ENCODE results near the gene TEX48.
A peak's percentile ranks its signal among the peaks of the same experiment; 100 is the strongest.

TEX48 gene

GRCh38 chr9:114717908-114718486 lies 36.0 kb upstream of the TEX48 start:
- ATAC-seq (replicated peaks) = no peak
- DNase-seq = no peak
- no peaks in the 10 kb centered on the region for H3K36me3 Mint-ChIP-seq (ENCODE audit: insufficient read depth)
- peaks cover 0 to 6% of the 10 kb centered on the region in 2 donors for H3K9me3 Mint-ChIP-seq
- H3K27ac Mint-ChIP-seq = peak overlapping the region; percentile 84 to 86
- H3K4me3 Mint-ChIP-seq = peak overlapping the region; percentile 59 to 70
- H3K4me1 Mint-ChIP-seq (ENCODE audit: low read depth in 2 of 2) = peaks cover 35 to 43% of the 10 kb centered on the region in 2 donors
- H3K27me3 Mint-ChIP-seq = no peaks in the 10 kb centered on the region

DNA sequence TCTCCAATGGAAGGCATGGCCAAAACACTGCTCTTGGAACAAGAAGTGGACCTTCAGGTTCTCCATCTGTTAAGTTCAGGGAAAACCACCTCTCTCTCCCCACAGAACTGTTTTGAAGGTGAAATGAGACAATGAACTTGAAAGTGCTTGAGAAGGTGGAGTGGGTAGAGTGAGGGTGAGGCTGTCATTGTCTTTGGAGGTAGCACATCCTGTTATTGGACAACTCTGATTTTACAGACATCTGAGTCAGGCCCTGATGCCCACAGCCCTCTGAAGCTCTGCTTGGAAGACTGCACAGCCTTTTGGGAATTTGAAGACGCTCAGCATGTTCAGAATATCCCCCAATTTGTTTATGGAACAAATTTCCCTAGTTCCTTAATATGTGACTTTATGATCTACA lies 27.6 kb upstream of the TEX48 start:
- DNase-seq (no peak), ATAC-seq (replicated peaks) (no peak)
- H3K4me1 Mint-ChIP-seq (ENCODE audit: low read depth in 2 of 2) = peaks cover 1 to 4% of the 10 kb centered on the region in 2 donors
- no peaks in the 10 kb centered on the region for H3K36me3 Mint-ChIP-seq (ENCODE audit: insufficient read depth)
- no peak overlapping the region for H3K4me3 Mint-ChIP-seq
- no peak overlapping the region for H3K27ac Mint-ChIP-seq
- H3K27me3 Mint-ChIP-seq = no peaks in the 10 kb centered on the region
- H3K9me3 Mint-ChIP-seq = no peaks in the 10 kb centered on the region

DNA sequence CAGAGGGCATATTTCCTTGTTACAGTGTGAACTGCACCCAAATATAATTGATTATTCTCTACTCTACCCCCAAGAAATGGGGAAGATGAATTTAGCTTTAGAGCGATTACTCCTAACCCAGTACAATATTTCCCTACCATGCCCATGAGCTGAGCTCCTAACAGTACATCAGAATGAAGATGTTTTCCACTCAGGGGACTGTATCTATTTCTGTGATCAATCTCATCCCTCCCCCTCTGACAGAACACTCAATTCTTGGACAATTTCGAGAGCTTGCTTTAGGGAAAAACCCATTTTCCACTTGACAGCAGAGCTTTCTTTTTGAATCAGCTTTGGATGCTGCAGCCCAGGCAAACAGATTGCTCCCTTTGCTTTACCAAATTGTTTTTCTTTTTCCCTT lies 24.7 kb upstream of the TEX48 start:
- ATAC-seq (replicated peaks) (no peak), DNase-seq (no peak)
- Mint-ChIP-seq H3K36me3 (ENCODE audit: insufficient read depth) (no peaks in the 10 kb centered on the region), H3K9me3 (no peaks in the 10 kb centered on the region), H3K27me3 (no peaks in the 10 kb centered on the region), H3K4me3 (no peak overlapping the region), H3K4me1 (ENCODE audit: low read depth in 2 of 2) (peaks cover 1 to 4% of the 10 kb centered on the region in 2 donors), H3K27ac (no peak overlapping the region)

DNA sequence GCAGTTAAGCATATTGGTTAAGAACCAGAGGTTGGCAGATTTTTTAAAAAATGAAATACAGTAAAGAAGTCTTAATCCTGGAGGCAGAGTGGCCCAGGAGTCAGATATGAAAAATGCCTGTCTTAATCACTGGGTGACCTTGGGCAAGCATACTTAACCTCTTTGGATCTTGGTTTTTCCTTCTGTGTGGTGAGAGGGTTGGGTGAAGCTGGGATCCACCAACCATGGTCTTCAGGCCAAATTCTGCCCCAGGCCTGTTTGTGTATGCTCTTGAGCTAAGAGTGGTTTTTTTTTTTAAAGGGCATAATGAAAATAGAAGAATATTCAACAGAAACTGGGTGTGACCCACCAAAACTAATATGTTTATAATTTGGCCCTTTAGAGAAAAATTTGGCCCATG lies 20.0 kb upstream of the TEX48 start:
- Mint-ChIP-seq H3K4me3 (no peak overlapping the region), H3K4me1 (ENCODE audit: low read depth in 2 of 2) (peaks cover 9 to 18% of the 10 kb centered on the region in 2 donors), H3K9me3 (no peaks in the 10 kb centered on the region), H3K36me3 (ENCODE audit: insufficient read depth) (no peaks in the 10 kb centered on the region), H3K27me3 (no peaks in the 10 kb centered on the region), H3K27ac (no peak overlapping the region)
- ATAC-seq (replicated peaks) (no peak), DNase-seq (no peak)

DNA sequence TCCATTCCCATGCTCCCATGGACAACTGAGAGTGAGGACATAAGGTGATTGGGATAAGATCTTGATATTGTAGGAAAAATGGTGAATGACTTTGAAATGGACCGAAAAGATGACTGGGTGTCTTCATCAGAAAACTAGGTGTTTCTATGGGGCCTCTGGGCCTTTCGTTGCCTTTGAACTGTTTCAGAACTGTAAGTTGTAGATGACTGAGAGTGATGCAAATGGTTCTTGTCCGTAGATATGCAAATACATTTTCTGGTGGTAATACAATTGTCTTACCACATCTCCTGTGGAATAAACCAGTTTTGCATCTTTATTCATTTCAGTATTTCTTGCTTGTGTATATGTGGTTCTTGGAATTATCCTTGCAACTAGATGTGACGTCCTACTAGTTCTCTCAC lies 16.0 kb upstream of the TEX48 start:
- Mint-ChIP-seq H3K4me1 (ENCODE audit: low read depth in 2 of 2) (peaks cover 15 to 29% of the 10 kb centered on the region in 2 donors), H3K9me3 (no peaks in the 10 kb centered on the region), H3K36me3 (ENCODE audit: insufficient read depth) (no peaks in the 10 kb centered on the region), H3K27ac (peak overlapping the region in 1 of 2 donors; percentile 65), H3K4me3 (peak overlapping the region in 1 of 2 donors; percentile 42), H3K27me3 (no peaks in the 10 kb centered on the region)
- ATAC-seq (replicated peaks) (no peak), DNase-seq (no peak)

GRCh38 chr9:114696814-114697544 lies 15.0 kb upstream of the TEX48 start:
- Mint-ChIP-seq H3K4me3 (peak overlapping the region; percentile 32 to 42), H3K9me3 (no peaks in the 10 kb centered on the region), H3K4me1 (ENCODE audit: low read depth in 2 of 2) (peaks cover 16 to 29% of the 10 kb centered on the region in 2 donors), H3K27me3 (no peaks in the 10 kb centered on the region), H3K27ac (peak overlapping the region; percentile 65 to 85), H3K36me3 (ENCODE audit: insufficient read depth) (no peaks in the 10 kb centered on the region)
- DNase-seq = peak; percentile 12 to 17 (median 15)
- ATAC-seq (replicated peaks) = peak; percentile 80

DNA sequence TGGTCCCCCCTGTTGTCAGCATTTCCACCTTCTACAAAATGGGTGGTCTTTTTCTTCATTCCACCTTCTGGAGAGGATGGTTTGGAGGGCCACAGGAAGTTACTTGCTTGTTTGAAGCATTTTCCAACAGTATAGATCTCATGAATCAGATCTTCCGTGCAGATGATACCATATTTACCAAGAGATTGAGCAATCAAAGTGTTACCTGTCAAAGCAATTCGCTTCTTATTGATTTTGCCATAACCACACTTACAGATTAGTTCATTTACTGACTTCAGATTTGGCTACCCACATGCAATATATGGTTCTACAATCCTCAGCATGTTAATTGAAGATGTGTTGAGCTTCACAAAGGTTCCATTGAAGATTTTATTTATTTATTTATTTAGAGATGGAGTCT lies 14.0 kb upstream of the TEX48 start:
- Mint-ChIP-seq H3K27ac (peak overlapping the region; percentile 49 to 65), H3K27me3 (no peaks in the 10 kb centered on the region), H3K36me3 (ENCODE audit: insufficient read depth) (peaks cover 4% of the 10 kb centered on the region), H3K4me1 (ENCODE audit: low read depth in 2 of 2) (peaks cover 26 to 39% of the 10 kb centered on the region in 2 donors), H3K9me3 (no peaks in the 10 kb centered on the region), H3K4me3 (no peak overlapping the region)
- DNase-seq (no peak), ATAC-seq (replicated peaks) (no peak)

- H3K4me3 Mint-ChIP-seq = no peak overlapping the region
- H3K27me3 Mint-ChIP-seq = no peaks in the 10 kb centered on the region
- DNase-seq (no peak), ATAC-seq (replicated peaks) (no peak)
- H3K27ac Mint-ChIP-seq = peak overlapping the region in 1 of 2 donors; percentile 77
- peaks cover 6% of the 10 kb centered on the region for H3K36me3 Mint-ChIP-seq (ENCODE audit: insufficient read depth)
- peaks cover 28 to 48% of the 10 kb centered on the region in 2 donors for H3K4me1 Mint-ChIP-seq (ENCODE audit: low read depth in 2 of 2)
- H3K9me3 Mint-ChIP-seq = no peaks in the 10 kb centered on the region
These were observed 12.8 kb upstream of the TEX48 start for GRCh38 chr9:114694719-114695269.

DNA sequence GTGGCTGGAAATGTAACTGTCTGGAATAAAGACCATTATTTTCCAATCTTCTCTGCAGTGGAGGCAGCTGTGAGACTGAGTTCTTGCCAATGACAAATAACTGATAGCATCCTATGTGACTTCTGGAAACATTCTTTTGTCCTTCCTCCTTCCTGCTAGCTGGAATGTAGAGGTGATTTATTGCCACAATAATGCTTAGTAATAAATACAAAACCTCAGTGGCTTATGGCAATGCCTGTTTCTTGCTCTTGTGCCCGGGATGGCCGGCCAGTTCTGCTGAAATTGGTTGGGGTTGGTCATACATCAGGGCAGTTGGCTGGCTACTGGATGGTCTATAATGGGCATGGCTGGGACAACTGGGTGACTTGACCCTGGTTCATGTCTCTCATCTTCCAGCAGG lies 12.2 kb upstream of the TEX48 start:
- ATAC-seq (replicated peaks) (no peak), DNase-seq (no peak)
- Mint-ChIP-seq H3K27me3 (no peaks in the 10 kb centered on the region), H3K9me3 (no peaks in the 10 kb centered on the region), H3K4me1 (ENCODE audit: low read depth in 2 of 2) (peaks cover 28 to 50% of the 10 kb centered on the region in 2 donors), H3K4me3 (no peak overlapping the region), H3K36me3 (ENCODE audit: insufficient read depth) (peaks cover 6% of the 10 kb centered on the region), H3K27ac (peak overlapping the region in 1 of 2 donors; percentile 77)

DNA sequence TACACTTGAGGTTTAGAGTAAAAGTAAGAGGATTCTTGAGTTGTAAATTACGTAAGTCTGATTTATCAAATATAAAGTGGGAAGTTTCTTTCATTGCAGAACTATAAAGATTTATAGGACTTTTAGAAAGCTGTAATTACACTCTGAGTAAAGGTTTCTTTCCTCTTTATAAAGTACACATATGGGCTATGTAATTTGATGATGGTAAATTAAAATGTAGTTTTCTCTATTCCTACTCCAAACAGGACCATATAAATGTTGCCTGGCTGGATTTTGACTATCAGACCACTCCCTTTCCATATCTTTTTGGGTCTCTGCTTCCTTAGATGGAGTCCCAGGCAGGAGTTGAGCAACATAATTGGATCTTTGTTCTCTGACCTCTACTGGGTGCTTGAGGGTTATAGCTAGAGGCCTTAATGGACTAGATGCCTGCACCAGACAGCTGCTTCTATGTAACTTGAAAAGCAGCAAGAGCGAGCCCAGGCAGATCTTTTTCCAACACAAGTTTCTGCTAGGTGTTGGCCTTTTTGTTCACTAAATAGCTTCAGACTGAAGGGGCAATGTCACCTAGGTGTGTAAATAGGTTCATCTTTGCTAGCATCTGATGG lies 11.4 kb upstream of the TEX48 start:
- DNase-seq = no peak
- H3K36me3 Mint-ChIP-seq (ENCODE audit: insufficient read depth) = peaks cover 6% of the 10 kb centered on the region
- no peak overlapping the region for H3K4me3 Mint-ChIP-seq
- H3K4me1 Mint-ChIP-seq (ENCODE audit: low read depth in 2 of 2) = peaks cover 28 to 46% of the 10 kb centered on the region in 2 donors
- ATAC-seq (replicated peaks) = no peak
- no peaks in the 10 kb centered on the region for H3K27me3 Mint-ChIP-seq
- H3K9me3 Mint-ChIP-seq = no peaks in the 10 kb centered on the region
- no peak overlapping the region for H3K27ac Mint-ChIP-seq

- H3K4me3 Mint-ChIP-seq = peak overlapping the region; percentile 68 to 73
- no peak for ATAC-seq (replicated peaks)
- H3K4me1 Mint-ChIP-seq (ENCODE audit: low read depth in 2 of 2) = peaks cover 19 to 32% of the 10 kb centered on the region in 2 donors
- peak overlapping the region; percentile 91 to 92 for H3K27ac Mint-ChIP-seq
- no peak for DNase-seq
- H3K27me3 Mint-ChIP-seq = no peaks in the 10 kb centered on the region
- H3K9me3 Mint-ChIP-seq = no peaks in the 10 kb centered on the region
- peaks cover 6% of the 10 kb centered on the region for H3K36me3 Mint-ChIP-seq (ENCODE audit: insufficient read depth)
These were observed 9.9 kb upstream of the TEX48 start for GRCh38 chr9:114691956-114692295.

DNA sequence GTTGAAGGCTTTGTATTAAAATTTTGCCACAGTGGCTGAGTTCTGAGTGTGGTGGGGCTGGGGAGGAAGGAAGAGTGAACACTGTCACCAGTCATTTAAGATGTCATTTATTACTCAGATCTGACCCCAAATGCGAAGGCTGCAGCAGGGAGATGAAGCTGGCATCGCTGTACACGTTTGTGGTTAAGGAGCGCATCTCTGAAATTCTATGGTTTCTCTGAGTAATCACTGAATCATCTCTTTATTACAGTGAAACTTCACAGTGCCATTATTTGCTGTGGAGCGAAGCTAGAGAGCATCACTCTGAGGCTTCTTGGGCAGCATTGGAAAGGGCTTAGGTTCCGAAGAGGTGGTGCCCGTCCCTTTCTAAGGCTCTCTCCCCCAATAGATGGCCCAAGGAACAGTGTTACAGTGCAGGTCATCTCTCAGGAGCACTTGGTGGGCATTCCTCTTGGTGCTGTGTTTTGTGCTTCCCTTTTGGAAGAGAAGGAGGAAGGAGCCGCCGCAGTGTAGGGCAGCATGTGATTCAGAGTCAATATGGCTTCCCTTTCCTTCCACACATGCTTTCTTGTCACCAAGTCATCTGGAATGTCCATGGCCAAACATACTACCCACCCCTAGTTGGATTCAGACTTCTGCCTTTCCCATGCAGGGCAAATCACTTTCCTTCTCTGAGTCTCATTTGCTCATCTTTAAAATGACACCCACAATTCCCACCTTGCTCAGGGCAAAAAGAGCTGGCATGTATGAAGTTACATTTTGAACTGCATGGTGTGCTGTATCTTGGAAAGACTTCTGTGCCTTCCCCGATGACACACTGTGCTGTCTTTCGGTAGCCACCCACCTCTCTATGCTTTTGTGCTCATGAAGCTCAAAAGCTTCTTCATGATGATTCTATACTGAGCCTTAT lies 9.3 kb upstream of the TEX48 start:
- Mint-ChIP-seq H3K4me1 (ENCODE audit: low read depth in 2 of 2) (peaks cover 21 to 31% of the 10 kb centered on the region in 2 donors), H3K27ac (peak overlapping the region; percentile 91 to 92), H3K9me3 (no peaks in the 10 kb centered on the region), H3K36me3 (ENCODE audit: insufficient read depth) (peaks cover 6% of the 10 kb centered on the region), H3K4me3 (peak overlapping the region; percentile 68 to 73), H3K27me3 (no peaks in the 10 kb centered on the region)
- ATAC-seq (replicated peaks) (peak; percentile 96), DNase-seq (peak; percentile 46 to 51 (median 50))

GRCh38 chr9:114690308-114690707 lies 8.3 kb upstream of the TEX48 start:
- Mint-ChIP-seq H3K27me3 (no peaks in the 10 kb centered on the region), H3K36me3 (ENCODE audit: insufficient read depth) (peaks cover 6% of the 10 kb centered on the region), H3K4me3 (no peak overlapping the region), H3K27ac (peak overlapping the region; percentile 91 to 92), H3K9me3 (no peaks in the 10 kb centered on the region), H3K4me1 (ENCODE audit: low read depth in 2 of 2) (peaks cover 26 to 36% of the 10 kb centered on the region in 2 donors)
- no peak for ATAC-seq (replicated peaks)
- DNase-seq = no peak
